Measurements from ENCODE around the gene MARS1. TPM values are rescaled to one million over a fixed set of nuclear protein-coding genes. Genes with fewer than 3 reads are reported as not detected.

Gene MARS1
- total RNA-seq, 4 donors from 2014 or later: 37.7 to 81.1 (median 42.0) TPM

DNA sequence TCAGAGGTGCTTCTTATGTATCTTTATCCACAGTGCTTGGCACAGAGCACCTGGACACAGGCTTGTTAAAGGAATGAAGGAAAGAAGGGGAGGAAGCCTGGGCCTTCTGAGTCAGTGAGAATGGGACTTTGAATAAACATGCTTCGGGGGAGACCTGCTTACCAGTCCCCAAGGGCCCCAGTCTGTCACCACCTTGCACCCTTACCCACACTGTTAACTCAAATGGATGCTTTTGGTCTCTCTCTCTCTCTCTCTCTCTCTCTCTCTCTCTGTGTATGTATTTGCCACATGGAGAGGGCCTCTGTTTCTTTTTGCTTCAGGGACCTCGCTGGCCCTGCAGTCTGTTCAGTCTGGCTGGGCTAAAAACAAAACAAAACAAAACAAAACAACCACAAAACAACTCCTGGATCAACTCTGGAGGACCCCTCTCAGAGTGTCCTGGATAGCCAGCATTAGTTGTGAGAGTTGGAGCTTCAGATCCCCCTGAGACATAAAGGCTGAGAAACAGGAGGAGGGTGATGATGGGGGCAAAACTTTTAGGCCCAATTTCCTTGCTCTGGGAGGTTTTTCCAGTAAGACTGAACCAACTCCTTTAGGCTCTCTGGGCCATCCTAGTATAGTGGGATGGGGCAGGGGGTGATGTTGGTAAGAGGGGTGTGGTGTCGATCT, 63.9 kb downstream of the MARS1 start:
- DNase-seq (no peak), ATAC-seq (no peak)
- Histone ChIP-seq H3K4me3 (no peak overlapping the region), H3K9me3 (no peaks in the 10 kb centered on the region), H3K27ac (no peak overlapping the region), H3K36me3 (no peaks in the 10 kb centered on the region), H3K27me3 (peaks cover 21 to 33% (median 21%) of the 10 kb centered on the region in 3 donors), H3K4me1 (peaks cover 3% of the 10 kb centered on the region in 2 donors)
- intact Hi-C loops (cut with DNase I; ENCODE audit: low total_unique reads): no loop called here
- in situ Hi-C loops (cut with MboI; ENCODE audit: low sequenced_read_pairs in 4 of 4): no loop called here
- TF ChIP-seq, protein P1, sequence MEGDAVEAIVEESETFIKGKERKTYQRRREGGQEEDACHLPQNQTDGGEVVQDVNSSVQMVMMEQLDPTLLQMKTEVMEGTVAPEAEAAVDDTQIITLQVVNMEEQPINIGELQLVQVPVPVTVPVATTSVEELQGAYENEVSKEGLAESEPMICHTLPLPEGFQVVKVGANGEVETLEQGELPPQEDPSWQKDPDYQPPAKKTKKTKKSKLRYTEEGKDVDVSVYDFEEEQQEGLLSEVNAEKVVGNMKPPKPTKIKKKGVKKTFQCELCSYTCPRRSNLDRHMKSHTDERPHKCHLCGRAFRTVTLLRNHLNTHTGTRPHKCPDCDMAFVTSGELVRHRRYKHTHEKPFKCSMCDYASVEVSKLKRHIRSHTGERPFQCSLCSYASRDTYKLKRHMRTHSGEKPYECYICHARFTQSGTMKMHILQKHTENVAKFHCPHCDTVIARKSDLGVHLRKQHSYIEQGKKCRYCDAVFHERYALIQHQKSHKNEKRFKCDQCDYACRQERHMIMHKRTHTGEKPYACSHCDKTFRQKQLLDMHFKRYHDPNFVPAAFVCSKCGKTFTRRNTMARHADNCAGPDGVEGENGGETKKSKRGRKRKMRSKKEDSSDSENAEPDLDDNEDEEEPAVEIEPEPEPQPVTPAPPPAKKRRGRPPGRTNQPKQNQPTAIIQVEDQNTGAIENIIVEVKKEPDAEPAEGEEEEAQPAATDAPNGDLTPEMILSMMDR (IDR thresholded peaks at IDR 0.05 in 4 of 5, conservative IDR thresholded peaks at IDR 0.05 in 1 of 5): no peak
- no peak for TF ChIP-seq POLR2A (IDR thresholded peaks at IDR 0.05)

DNA sequence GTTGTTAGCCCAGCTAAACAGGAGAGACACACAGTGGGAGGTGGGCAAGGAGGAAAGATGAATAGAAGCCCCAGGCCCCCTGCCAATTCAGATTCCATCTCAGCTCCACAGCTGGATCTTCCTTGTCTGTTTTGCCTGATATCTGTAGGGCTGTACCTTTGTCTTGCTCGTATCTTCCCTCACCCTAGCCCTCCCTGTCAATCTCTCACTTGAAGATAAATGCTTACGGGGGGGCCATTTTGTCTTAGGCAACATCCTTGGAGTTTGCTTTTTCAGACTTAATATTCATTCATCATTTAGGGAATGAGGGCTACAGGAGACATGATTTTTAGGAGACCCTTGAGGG, 64.4 kb downstream of the MARS1 start:
- no peaks in the 10 kb centered on the region for H3K36me3 ChIP-seq
- peaks cover 3% of the 10 kb centered on the region in 2 donors for H3K4me1 ChIP-seq
- no peak for ATAC-seq
- no peak for TF ChIP-seq POLR2A (IDR thresholded peaks at IDR 0.05)
- TF ChIP-seq, protein P1 (IDR thresholded peaks at IDR 0.05 in 4 of 5, conservative IDR thresholded peaks at IDR 0.05 in 1 of 5): no peak
- in situ Hi-C loops (cut with MboI; ENCODE audit: low sequenced_read_pairs in 4 of 4) (no loop called here), intact Hi-C loops (cut with DNase I; ENCODE audit: low total_unique reads) (no loop called here)
- no peak overlapping the region for H3K4me3 ChIP-seq
- DNase-seq: no peak
- no peaks in the 10 kb centered on the region for H3K9me3 ChIP-seq
- H3K27me3 ChIP-seq: peaks cover 21 to 33% (median 21%) of the 10 kb centered on the region in 3 donors
- no peak overlapping the region for H3K27ac ChIP-seq

DNA sequence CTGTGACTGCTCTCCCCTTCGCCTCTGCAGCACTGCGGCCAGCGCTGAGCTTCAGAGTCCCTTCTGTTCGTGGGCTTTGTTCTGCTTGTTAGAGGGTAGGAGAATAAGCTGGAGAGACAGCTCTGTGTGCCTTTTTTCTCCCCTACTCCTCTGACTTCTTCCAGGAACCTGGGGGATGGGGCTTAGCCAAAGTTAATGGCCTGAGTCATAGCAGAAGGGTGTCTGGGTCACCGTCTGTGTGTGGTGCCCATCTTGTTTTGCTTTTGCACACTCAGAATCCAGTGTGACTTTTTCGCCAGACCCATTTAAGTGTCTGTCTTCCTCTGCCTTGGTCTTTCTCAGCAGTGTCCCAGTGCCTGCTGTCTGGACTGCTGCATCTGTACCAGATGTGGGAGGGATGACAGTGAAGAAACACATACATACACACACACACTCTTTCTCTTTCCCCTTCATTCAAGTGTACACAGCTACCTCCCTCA, 65.0 kb downstream of the MARS1 start:
- DNase-seq: no peak
- no peak overlapping the region for H3K27ac ChIP-seq
- in situ Hi-C loops (cut with MboI; ENCODE audit: low sequenced_read_pairs in 4 of 4): no loop called here
- H3K36me3 ChIP-seq: no peaks in the 10 kb centered on the region
- no peak overlapping the region for H3K4me3 ChIP-seq
- H3K9me3 ChIP-seq: no peaks in the 10 kb centered on the region
- peaks cover 21 to 33% (median 21%) of the 10 kb centered on the region in 3 donors for H3K27me3 ChIP-seq
- TF ChIP-seq, protein P1 (IDR thresholded peaks at IDR 0.05 in 4 of 5, conservative IDR thresholded peaks at IDR 0.05 in 1 of 5): no peak
- TF ChIP-seq POLR2A (IDR thresholded peaks at IDR 0.05): no peak
- ATAC-seq: no peak
- intact Hi-C loops (cut with DNase I; ENCODE audit: low total_unique reads): no loop called here
- peaks cover 0 to 3% of the 10 kb centered on the region in 2 donors for H3K4me1 ChIP-seq

DNA sequence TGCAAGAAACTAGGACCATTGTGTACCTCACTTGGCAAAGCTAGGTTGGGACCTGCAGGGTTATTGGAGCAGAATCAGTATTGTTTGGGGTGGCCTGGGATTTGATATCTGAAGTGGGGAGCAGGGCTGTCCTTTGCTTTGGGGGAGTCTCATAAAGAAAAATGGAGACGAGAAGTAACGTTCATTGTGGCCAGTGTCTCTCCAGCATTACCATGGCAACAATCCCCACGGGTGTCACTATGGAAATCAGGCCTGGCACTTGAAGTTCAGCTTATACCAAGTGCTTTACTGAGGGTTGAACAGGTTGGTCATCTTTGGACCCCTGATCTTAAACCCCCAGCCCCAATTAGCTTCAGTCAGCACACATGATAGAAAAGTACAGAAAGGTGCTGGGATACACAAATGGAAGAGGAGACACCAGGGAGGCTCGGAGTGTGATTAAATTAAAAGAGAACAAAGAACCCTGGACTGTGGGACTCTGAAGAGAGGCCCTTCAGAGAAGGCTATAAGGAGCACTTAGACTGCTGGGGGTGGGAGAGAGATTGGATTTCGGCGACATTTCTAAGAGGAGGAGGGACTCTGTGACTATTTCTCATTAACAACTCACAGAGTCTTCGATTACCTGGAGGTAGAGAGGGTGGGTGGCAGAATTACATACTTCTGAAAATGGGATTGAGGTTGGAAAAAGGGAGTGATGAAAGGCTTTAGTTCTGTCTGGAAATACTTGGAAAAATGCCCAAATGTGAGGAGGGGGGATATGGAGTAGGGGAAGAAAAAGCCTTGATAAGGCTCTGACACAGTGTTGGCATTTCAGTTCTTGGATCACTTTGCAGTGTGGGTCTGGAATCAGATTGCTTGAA, 65.7 kb downstream of the MARS1 start:
- TF ChIP-seq, protein P1 (IDR thresholded peaks at IDR 0.05 in 4 of 5, conservative IDR thresholded peaks at IDR 0.05 in 1 of 5): no peak
- TF ChIP-seq POLR2A (IDR thresholded peaks at IDR 0.05): no peak
- in situ Hi-C loops (cut with MboI; ENCODE audit: low sequenced_read_pairs in 4 of 4) (no loop called here), intact Hi-C loops (cut with DNase I; ENCODE audit: low total_unique reads) (no loop called here)
- Histone ChIP-seq H3K4me1 (peaks cover 0 to 3% of the 10 kb centered on the region in 2 donors), H3K27ac (no peak overlapping the region), H3K36me3 (no peaks in the 10 kb centered on the region), H3K27me3 (peaks cover 17 to 29% (median 21%) of the 10 kb centered on the region in 3 donors), H3K9me3 (no peaks in the 10 kb centered on the region), H3K4me3 (no peak overlapping the region)
- no peak for DNase-seq
- ATAC-seq: no peak

Measured in gastrocnemius medialis (tissue), 4 donors.